Spleen (tissue), 11 donors: ENCODE data around the gene PITPNC1. TPM values are rescaled to one million over a fixed set of nuclear protein-coding genes. Genes with fewer than 3 reads are reported as not detected.

Experiments
- DNase-seq: peaks from one replicate; pipeline ENCODE4 v3.0.0-alpha.2; 2020
- H3K27ac ChIP-seq, 8 donors: fragments of 200-600 bp; sonication (generic) in 7 of 8; 1 replicate in 4 of 8; 2 replicates in 4 of 8; pipeline versions ENCODE4 v1.5.0 to v1.8.0; 2016 to 2021; ENCODE audit warnings: inconsistent platforms in 4 of 8, mild to moderate bottlenecking in 4 of 8, moderate library complexity in 1 of 8
- H3K27me3 ChIP-seq, 7 donors: fragments of 200-600 bp; sonication (generic) in 6 of 7; replicated peaks in 1 of 7; 1 replicate in 4 of 7; 2 replicates in 3 of 7; pipeline versions ENCODE4 v1.5.0 to v1.8.0; 2016 to 2021; ENCODE audit warnings: inconsistent platforms in 3 of 7, mild to moderate bottlenecking in 1 of 7
- H3K36me3 ChIP-seq, 6 donors: fragments of 200-600 bp; sonication (generic) in 5 of 6; 1 replicate in 4 of 6; 2 replicates in 2 of 6; pipeline versions ENCODE4 v1.5.0 to v1.8.0; 2016 to 2021; ENCODE audit warnings: inconsistent platforms in 2 of 6
- H3K4me1 ChIP-seq, 6 donors: fragments of 200-600 bp; sonication (generic) in 5 of 6; 1 replicate in 3 of 6; 2 replicates in 3 of 6; pipeline versions ENCODE4 v1.5.0 to v1.8.0; 2016 to 2021; ENCODE audit warnings: inconsistent platforms in 3 of 6
- H3K4me3 ChIP-seq, 8 donors: fragments of 200-600 bp; sonication (generic) in 7 of 8; 1 replicate in 4 of 8; 2 replicates in 4 of 8; pipeline versions ENCODE4 v1.5.0 to v1.8.0; 2016 to 2021; ENCODE audit warnings: inconsistent platforms in 4 of 8, mild to moderate bottlenecking in 4 of 8, moderate library complexity in 2 of 8
- H3K9me3 ChIP-seq, 8 donors: fragments of 200-600 bp; sonication (generic) in 7 of 8; 1 replicate in 4 of 8; 2 replicates in 4 of 8; pipeline versions ENCODE4 v1.5.0 to v1.8.0; 2016 to 2021; ENCODE audit warnings: inconsistent platforms in 4 of 8
- POLR2A ChIP-seq, 3 donors: fragments of 450-650 bp; IDR thresholded peaks; one replicate each; pipeline ENCODE4 v1.5.1; 2017; ENCODE audit warnings: antibody characterized with exemption in 3 of 3, mild to moderate bottlenecking in 1 of 3
- POLR2AphosphoS5 ChIP-seq, 3 donors: sonication (generic); formaldehyde crosslinking; IDR thresholded peaks; one replicate each; pipeline ENCODE4 v1.5.1; 2017; ENCODE audit warnings: antibody characterized with exemption in 3 of 3
- WGBS, 5 donors: extraction: QIAGEN DNeasy Blood & Tissue Kit in 3 of 5; methylation state at CpG; one replicate each; pipeline versions ENCODE4 v1.1.5 to v1.1.7; 2013 to 2018; 5-methylcytosine and 5-hydroxymethylcytosine counted together
- intact Hi-C: fragments of 100-400 bp; cut with DNase I; formaldehyde crosslinking; loops from one replicate; pipeline ENCODE4 v1.15.0; 2023; ENCODE audit warnings: low total_unique reads
- polyA plus RNA-seq, 3 donors: library from polyadenylated mRNA; stranded (reverse); fragments of 200-250 nt; gene quantifications; one replicate each; pipeline ENCODE4 v1.2.1, GENCODE V29; 2013
- total RNA-seq, 7 donors: library from RNA; depleted of rRNA in 3 of 7; stranded (reverse); fragments of >200 nt in 3 of 7; fragmentation: NEBNext Ultra II Directional in 4 of 7; extraction: Animal tissue kit (Norgen Biotek cat#: 25700) in 4 of 7; gene quantifications; one replicate each; pipeline versions ENCODE4 v1.1.0 to v1.2.1, GENCODE V29; 2016 to 2021
- TF ChIP-seq, protein P1 (sequence below), 11 experiments: fragments of 200-600 bp in 7 of 11; fragments of 450-650 bp in 4 of 11; sonication (generic) in 4 of 11; IDR thresholded peaks in 8 of 11; conservative IDR thresholded peaks in 3 of 11; 1 replicate in 7 of 11; 2 replicates in 4 of 11; pipeline versions ENCODE4 v1.4.0 to v1.8.0; 2016 to 2021; ENCODE audit warnings: antibody characterized with exemption in 11 of 11, inconsistent platforms in 4 of 11, mild to moderate bottlenecking in 1 of 11
- donor health status: healthy with polysubstance abuse.
- donor health status: DM: no; HTN: no; CAD: no; lungs with moderate emphysema.
- donor health status: DM: no; HTN: no; CAD: no.
- donor health status: Bipolar disorder and iron deficiency.
- donor health status: healthy.
- donor health status: DM: no; HTN: no; CAD: no.
- donor health status: DM: yes; HTN: yes; CAD: no.

PITPNC1 gene
- total and polyA plus RNA-seq, 10 donors = 5.8 to 33.8 (median 18.8) TPM

GRCh38 chr17:67675481-67675880, 298.4 kb downstream of the PITPNC1 start:
- peaks cover 0 to 7% (median 0%) of the 10 kb centered on the region in 6 donors for H3K4me1 ChIP-seq
- TF ChIP-seq POLR2A (IDR thresholded peaks at IDR 0.05) (no peak), POLR2AphosphoS5 (IDR thresholded peaks at IDR 0.05) (no peak)
- TF ChIP-seq, protein P1, sequence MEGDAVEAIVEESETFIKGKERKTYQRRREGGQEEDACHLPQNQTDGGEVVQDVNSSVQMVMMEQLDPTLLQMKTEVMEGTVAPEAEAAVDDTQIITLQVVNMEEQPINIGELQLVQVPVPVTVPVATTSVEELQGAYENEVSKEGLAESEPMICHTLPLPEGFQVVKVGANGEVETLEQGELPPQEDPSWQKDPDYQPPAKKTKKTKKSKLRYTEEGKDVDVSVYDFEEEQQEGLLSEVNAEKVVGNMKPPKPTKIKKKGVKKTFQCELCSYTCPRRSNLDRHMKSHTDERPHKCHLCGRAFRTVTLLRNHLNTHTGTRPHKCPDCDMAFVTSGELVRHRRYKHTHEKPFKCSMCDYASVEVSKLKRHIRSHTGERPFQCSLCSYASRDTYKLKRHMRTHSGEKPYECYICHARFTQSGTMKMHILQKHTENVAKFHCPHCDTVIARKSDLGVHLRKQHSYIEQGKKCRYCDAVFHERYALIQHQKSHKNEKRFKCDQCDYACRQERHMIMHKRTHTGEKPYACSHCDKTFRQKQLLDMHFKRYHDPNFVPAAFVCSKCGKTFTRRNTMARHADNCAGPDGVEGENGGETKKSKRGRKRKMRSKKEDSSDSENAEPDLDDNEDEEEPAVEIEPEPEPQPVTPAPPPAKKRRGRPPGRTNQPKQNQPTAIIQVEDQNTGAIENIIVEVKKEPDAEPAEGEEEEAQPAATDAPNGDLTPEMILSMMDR (IDR thresholded peaks at IDR 0.05 in 8 of 11, conservative IDR thresholded peaks at IDR 0.05 in 3 of 11) = no peak
- no peaks in the 10 kb centered on the region for H3K27me3 ChIP-seq
- H3K9me3 ChIP-seq = no peaks in the 10 kb centered on the region
- peaks cover 0 to 61% (median 2%) of the 10 kb centered on the region in 6 donors for H3K36me3 ChIP-seq
- H3K27ac ChIP-seq = no peak overlapping the region
- intact Hi-C loops = no loop called here
- no peak for DNase-seq
- no peak overlapping the region for H3K4me3 ChIP-seq
- WGBS, 5 donors = 72 to 87% (median 80%) methylated on average over 4 of the region's 4 CpGs

GRCh38 chr17:67676305-67676704, 299.2 kb downstream of the PITPNC1 start:
- no peaks in the 10 kb centered on the region for H3K9me3 ChIP-seq
- peaks cover 0 to 52% (median 2%) of the 10 kb centered on the region in 6 donors for H3K36me3 ChIP-seq
- WGBS, 5 donors = 49 to 78% (median 59%) methylated on average over 4 of the region's 4 CpGs
- H3K4me1 ChIP-seq = peaks cover 0 to 15% (median 0%) of the 10 kb centered on the region in 6 donors
- no peak for TF ChIP-seq POLR2A (IDR thresholded peaks at IDR 0.05)
- no peak for TF ChIP-seq POLR2AphosphoS5 (IDR thresholded peaks at IDR 0.05)
- TF ChIP-seq, protein P1 (IDR thresholded peaks at IDR 0.05 in 8 of 11, conservative IDR thresholded peaks at IDR 0.05 in 3 of 11) = no peak
- no peak overlapping the region for H3K27ac ChIP-seq
- no peaks in the 10 kb centered on the region for H3K27me3 ChIP-seq
- intact Hi-C loops = no loop called here
- H3K4me3 ChIP-seq = no peak overlapping the region
- DNase-seq = no peak

GRCh38 chr17:67678414-67678813, 301.3 kb downstream of the PITPNC1 start:
- Histone ChIP-seq H3K27me3 (no peaks in the 10 kb centered on the region), H3K4me3 (no peak overlapping the region), H3K27ac (no peak overlapping the region), H3K36me3 (peaks cover 0 to 35% (median 2%) of the 10 kb centered on the region in 6 donors), H3K4me1 (peaks cover 0 to 16% (median 0%) of the 10 kb centered on the region in 6 donors), H3K9me3 (no peaks in the 10 kb centered on the region)
- intact Hi-C loops = no loop called here
- DNase-seq = no peak
- WGBS, 5 donors = 91 to 100% (median 97%) methylated on average over 2 of the region's 2 CpGs
- no peak for TF ChIP-seq POLR2AphosphoS5 (IDR thresholded peaks at IDR 0.05)
- TF ChIP-seq POLR2A (IDR thresholded peaks at IDR 0.05) = no peak
- TF ChIP-seq, protein P1 (IDR thresholded peaks at IDR 0.05 in 8 of 11, conservative IDR thresholded peaks at IDR 0.05 in 3 of 11) = no peak

- peak overlapping the region in 3 of 8 donors; percentile 5 to 30 (median 7) for H3K27ac ChIP-seq
- intact Hi-C loops = no loop called here
- H3K4me3 ChIP-seq = no peak overlapping the region
- peaks cover 0 to 16% (median 0%) of the 10 kb centered on the region in 6 donors for H3K4me1 ChIP-seq
- TF ChIP-seq POLR2A (IDR thresholded peaks at IDR 0.05) = no peak
- no peak for TF ChIP-seq POLR2AphosphoS5 (IDR thresholded peaks at IDR 0.05)
- TF ChIP-seq, protein P1 (IDR thresholded peaks at IDR 0.05 in 8 of 11, conservative IDR thresholded peaks at IDR 0.05 in 3 of 11) = no peak
- no peak for DNase-seq
- 92 to 98% (median 98%) methylated on average over 2 of the region's 2 CpGs for WGBS, 5 donors
- H3K27me3 ChIP-seq = no peaks in the 10 kb centered on the region
- peaks cover 0 to 34% (median 2%) of the 10 kb centered on the region in 6 donors for H3K36me3 ChIP-seq
- no peaks in the 10 kb centered on the region for H3K9me3 ChIP-seq
Measured at GRCh38 chr17:67679225-67679624, 302.1 kb downstream of the PITPNC1 start.
